H1 (cell line): ENCODE data around the gene RAI2. TPM values are rescaled to one million over a fixed set of nuclear protein-coding genes. Genes with fewer than 3 reads are reported as not detected.

Experiments used
- CTCF ChIA-PET: fragments of 300-600 bp; sonication (Branson Sonifier 250); formaldehyde crosslinking; loops from one replicate; lab custom pipeline; 2021; ENCODE audit not compliant: partially characterized antibody; lab: Charles Lee
- POLR2A ChIA-PET: fragments of 300-600 bp; sonication (Branson Sonifier 250); formaldehyde crosslinking; loops from one replicate; lab custom pipeline; 2021; ENCODE audit warnings: inconsistent platforms; ENCODE audit not compliant: partially characterized antibody; lab: Charles Lee
- DNase-seq, 2 experiments: peaks; one replicate each; pipeline versions ENCODE4 v3.0.0 to v3.0.0-alpha.2; 2010 to 2022; ENCODE audit warnings: low spot score in 2 of 2, low read depth in 1 of 2, mixed read lengths in 1 of 2
- FAIRE-seq: peaks from 2 replicates; lab custom pipeline; 2011; peaks lifted over from hg19 to GRCh38; lab: Jason Lieb, UNC
- H2AFZ ChIP-seq: 2 replicates; pipeline ENCODE4 v1.8.1; 2012; ENCODE audit warnings: low read length, inconsistent platforms
- H2AK5ac ChIP-seq: 2 replicates; pipeline ENCODE4 v1.6.1; 2013; ENCODE audit warnings: low read depth, low read length
- H2BK120ac ChIP-seq: replicated peaks from 2 replicates; pipeline ENCODE3; 2013; ENCODE audit warnings: low read depth, low read length, inconsistent platforms
- H2BK12ac ChIP-seq: 2 replicates; pipeline ENCODE4 v1.6.1; 2013; ENCODE audit warnings: low read depth, low read length
- H2BK15ac ChIP-seq: 2 replicates; pipeline ENCODE4 v1.6.1; 2013; ENCODE audit warnings: low read length
- H2BK20ac ChIP-seq: 2 replicates; pipeline ENCODE4 v1.6.1; 2013; ENCODE audit warnings: low read length
- H2BK5ac ChIP-seq: 2 replicates; pipeline ENCODE4 v1.6.1; 2013; ENCODE audit warnings: low read depth, low read length
- H3K14ac ChIP-seq: 2 replicates; pipeline ENCODE4 v1.6.1; 2013; ENCODE audit warnings: inconsistent platforms; ENCODE audit not compliant: insufficient read length
- H3K18ac ChIP-seq: 2 replicates; pipeline ENCODE4 v1.6.1; 2013; ENCODE audit warnings: low read length; ENCODE audit errors: extremely low read depth
- H3K23ac ChIP-seq: 2 replicates; pipeline ENCODE4 v1.6.1; 2013; ENCODE audit warnings: inconsistent platforms; ENCODE audit not compliant: insufficient read length
- H3K23me2 ChIP-seq: 2 replicates; pipeline ENCODE4 v1.6.1; 2013; ENCODE audit warnings: low read depth, low read length
- H3K27ac ChIP-seq: 2 replicates; pipeline ENCODE4 v1.6.1; 2011; ENCODE audit warnings: low read depth, low read length, inconsistent platforms
- H3K27me3 ChIP-seq, 4 experiments: replicated peaks in 1 of 4; 1 replicate in 1 of 4; 2 replicates in 3 of 4; pipeline versions ENCODE4 v1.6.1 to v1.8.1; 2011 to 2013; ENCODE audit warnings: low read length in 3 of 4, mild to moderate bottlenecking in 3 of 4, inconsistent platforms in 2 of 4, mixed read lengths in 2 of 4, moderate library complexity in 1 of 4; ENCODE audit not compliant: control insufficient read depth in 3 of 4, insufficient read depth in 3 of 4; ENCODE audit errors: extremely low read depth in 1 of 4
- H3K36me3 ChIP-seq, 4 experiments: 2 replicates each; pipeline versions ENCODE4 v1.6.1 to v1.8.1; 2011 to 2013; ENCODE audit warnings: mild to moderate bottlenecking in 4 of 4, low read length in 3 of 4, moderate library complexity in 2 of 4, control low read depth in 1 of 4, inconsistent platforms in 1 of 4; ENCODE audit not compliant: insufficient read depth in 4 of 4, control insufficient read depth in 2 of 4
- H3K4ac ChIP-seq: replicated peaks from 2 replicates; pipeline ENCODE3; 2013; ENCODE audit warnings: low read length, low read depth, mixed read lengths, inconsistent platforms; ENCODE audit not compliant: insufficient read length
- H3K4me1 ChIP-seq, 4 experiments: replicated peaks in 1 of 4; 1 replicate in 1 of 4; 2 replicates in 3 of 4; pipeline versions ENCODE4 v1.6.1 to v1.8.1; 2011 to 2013; ENCODE audit warnings: low read length in 3 of 4, inconsistent platforms in 2 of 4, mixed read lengths in 1 of 4; ENCODE audit not compliant: insufficient read depth in 4 of 4, control insufficient read depth in 3 of 4
- H3K4me2 ChIP-seq, 2 experiments: 2 replicates each; pipeline versions ENCODE4 v1.6.1 to v1.8.1; 2011 to 2013; ENCODE audit warnings: low read depth in 2 of 2, low read length in 2 of 2, control low read depth in 1 of 2, inconsistent platforms in 1 of 2, mild to moderate bottlenecking in 1 of 2; ENCODE audit not compliant: insufficient read depth in 1 of 2
- H3K4me3 ChIP-seq, 4 experiments: fragments of 200-600, 300-600 bp in 1 of 4; sonication (generic), shearing (Covaris generic), sonication (Bioruptor Twin) in 1 of 4; 2 replicates each; pipeline versions ENCODE4 v1.5.1 to v1.8.1; 2011 to 2016; ENCODE audit warnings: low read length in 4 of 4, low read depth in 3 of 4, control low read depth in 2 of 4, inconsistent platforms in 2 of 4, mild to moderate bottlenecking in 2 of 4, mixed read lengths in 1 of 4, moderate library complexity in 1 of 4; ENCODE audit not compliant: insufficient read depth in 2 of 4; ENCODE audit errors: extremely low read depth in 1 of 4
- H3K56ac ChIP-seq: replicated peaks from 2 replicates; pipeline ENCODE3; 2013; ENCODE audit warnings: low read depth, mild to moderate bottlenecking, mixed read lengths, low read length, inconsistent platforms; ENCODE audit not compliant: insufficient read length
- H3K79me1 ChIP-seq: 2 replicates; pipeline ENCODE4 v1.6.1; 2013; ENCODE audit warnings: low read depth, low read length, control low read depth
- H3K79me2 ChIP-seq, 2 experiments: 2 replicates each; pipeline versions ENCODE4 v1.6.1 to v1.8.1; 2012 to 2013; ENCODE audit warnings: low read length in 2 of 2, mild to moderate bottlenecking in 2 of 2, inconsistent platforms in 1 of 2; ENCODE audit not compliant: insufficient read depth in 2 of 2, control insufficient read depth in 1 of 2
- H3K9ac ChIP-seq, 4 experiments: replicated peaks in 1 of 4; 1 replicate in 1 of 4; 2 replicates in 3 of 4; pipeline versions ENCODE4 v1.6.1 to v1.8.1; 2011 to 2013; ENCODE audit warnings: low read depth in 3 of 4, low read length in 3 of 4, control low read depth in 2 of 4, mild to moderate bottlenecking in 2 of 4, moderate library complexity in 2 of 4, inconsistent platforms in 1 of 4; ENCODE audit errors: extremely low read depth in 1 of 4
- H3K9me3 ChIP-seq, 2 experiments: 2 replicates each; pipeline versions ENCODE4 v1.6.1 to v1.8.1; 2012 to 2013; ENCODE audit warnings: mild to moderate bottlenecking in 2 of 2, moderate library complexity in 2 of 2, control low read depth in 1 of 2, inconsistent platforms in 1 of 2, low read depth in 1 of 2, low read length in 1 of 2, mixed read lengths in 1 of 2; ENCODE audit not compliant: insufficient read depth in 2 of 2
- H4K20me1 ChIP-seq, 2 experiments: replicated peaks in 1 of 2; 2 replicates each; pipeline versions ENCODE3 to v1.8.1; 2011 to 2013; ENCODE audit warnings: inconsistent platforms in 2 of 2, low read length in 2 of 2, mild to moderate bottlenecking in 1 of 2; ENCODE audit not compliant: insufficient read depth in 2 of 2, control insufficient read depth in 1 of 2
- H4K5ac ChIP-seq: 2 replicates; pipeline ENCODE4 v1.6.1; 2013; ENCODE audit warnings: low read length, low read depth, mixed read lengths, inconsistent platforms; ENCODE audit not compliant: insufficient read length
- H4K8ac ChIP-seq: 2 replicates; pipeline ENCODE4 v1.8.0; 2013; ENCODE audit warnings: mild to moderate bottlenecking, moderate library complexity, low read length, inconsistent platforms; ENCODE audit not compliant: insufficient read depth; ENCODE audit errors: extremely low read depth
- H4K91ac ChIP-seq: replicated peaks from 2 replicates; pipeline ENCODE3; 2013; ENCODE audit warnings: low read length, mixed read lengths, inconsistent platforms; ENCODE audit not compliant: insufficient read length
- FOSL1 ChIP-seq: IDR thresholded peaks from 2 replicates; pipeline ENCODE4 v1.6.1; 2011; ENCODE audit warnings: mild to moderate bottlenecking, low read depth, low read length, moderate library complexity; ENCODE audit not compliant: insufficient read depth
- NRF1 ChIP-seq: IDR thresholded peaks from 2 replicates; pipeline ENCODE4 v1.6.1; 2011; ENCODE audit warnings: mild to moderate bottlenecking, low read depth, low read length, improper control_type of control experiment
- SAP30 ChIP-seq: fragments of 300-600 bp; sonication (generic); IDR thresholded peaks from 2 replicates; pipeline ENCODE4 v1.7.1; 2012; ENCODE audit warnings: low read length, moderate library complexity, mild to moderate bottlenecking, inconsistent platforms; ENCODE audit not compliant: insufficient read depth, insufficient replicate concordance
- WGBS, 2 experiments: shearing (Covaris generic) in 1 of 2; methylation state at CpG; one replicate each; pipeline versions ENCODE4 v1.1.6 to v1.1.7; 2013 to 2015; ENCODE audit warnings: low lambda C conversion rate in 2 of 2, mixed read lengths in 2 of 2, inconsistent platforms in 1 of 2, low coverage in 1 of 2, missing lambda C conversion rate in 1 of 2; ENCODE audit not compliant: insufficient replicate concordance in 2 of 2, insufficient coverage in 1 of 2, insufficient read length in 1 of 2; ENCODE audit errors: extremely low coverage in 1 of 2, missing lambda C conversion rate in 1 of 2; 5-methylcytosine and 5-hydroxymethylcytosine counted together
- polyA plus RNA-seq, 7 experiments: library from polyadenylated mRNA; depleted of rRNA in 3 of 7; stranded (reverse) in 5 of 7; unstranded in 2 of 7; fragments of >200 nt in 5 of 7; fragments of 200-250 nt in 2 of 7; gene quantifications; 1 replicate in 5 of 7; 2 replicates in 1 of 7; 4 replicates in 1 of 7; pipeline versions ENCODE4 v1.2.1 to v1.2.3, GENCODE V29; 2011 to 2013; ENCODE audit warnings: missing spikeins in 2 of 7, mixed read lengths in 2 of 7
- total RNA-seq: library from RNA; stranded (reverse); fragmentation: NEBNext Ultra II Directional; extraction: Animal tissue kit (Norgen Biotek cat#: 25700); gene quantifications from 2 replicates; pipeline ENCODE4 v1.2.1, GENCODE V29; 2021

The RAI2 gene
- total and polyA plus RNA-seq, 2 of the 8 experiments (the other 6 are each of a cell fraction or from before 2014, with no cell fraction given), result 0.60 to 2.0 TPM

DNA sequence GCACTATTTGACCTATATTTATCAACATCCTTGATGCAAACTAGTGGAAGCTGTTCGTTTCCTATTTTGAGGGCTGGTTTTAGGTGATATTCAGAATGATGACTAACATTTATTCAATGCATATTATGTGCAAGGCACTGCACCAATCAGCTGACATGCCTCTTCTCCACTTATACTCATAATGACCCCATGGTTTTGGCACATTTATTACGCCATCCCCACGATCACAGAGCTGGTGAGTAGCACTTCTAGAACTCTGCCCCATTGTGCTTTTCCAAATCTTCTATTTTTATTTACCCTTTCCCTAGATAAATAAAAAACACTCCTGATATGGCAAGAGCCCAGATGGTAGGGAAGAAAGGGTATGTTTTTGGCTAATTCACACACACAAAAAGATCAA is 110.7 kb downstream of the RAI2 start:
- H3K9ac ChIP-seq, result no peak overlapping the region
- H3K4ac ChIP-seq, result no peak overlapping the region
- H3K56ac ChIP-seq, result no peak overlapping the region
- H4K20me1 ChIP-seq, result no peaks in the 10 kb centered on the region
- no peak overlapping the region for H3K14ac ChIP-seq
- H2BK5ac ChIP-seq, result no peak overlapping the region
- no peak overlapping the region for H3K4me2 ChIP-seq
- H3K23ac ChIP-seq, result no peak overlapping the region
- no peaks in the 10 kb centered on the region for H3K79me2 ChIP-seq
- H3K9me3 ChIP-seq, result no peaks in the 10 kb centered on the region
- no peaks in the 10 kb centered on the region for H3K36me3 ChIP-seq
- no peak overlapping the region for H2BK20ac ChIP-seq
- no peak overlapping the region for H3K27ac ChIP-seq
- H2AK5ac ChIP-seq, result no peak overlapping the region
- H2BK15ac ChIP-seq, result no peak overlapping the region
- no peak overlapping the region for H3K18ac ChIP-seq
- no peak overlapping the region for H2BK12ac ChIP-seq
- DNase-seq (no peak), FAIRE-seq (no peak)
- H3K23me2 ChIP-seq, result no peaks in the 10 kb centered on the region
- ChIA-PET POLR2A (no interaction called here), CTCF (interaction anchor here (0.8 to 1.0 kb wide), 2 partner anchors 29 to 66 kb away, joined by 3 to 4 read pairs; no protein-coding TSS in a partner anchor)
- H3K79me1 ChIP-seq, result no peaks in the 10 kb centered on the region
- H2AFZ ChIP-seq, result no peak overlapping the region
- no peak overlapping the region for H4K5ac ChIP-seq
- H3K27me3 ChIP-seq, result no peaks in the 10 kb centered on the region
- no peak overlapping the region for H3K4me3 ChIP-seq
- H4K91ac ChIP-seq, result no peak overlapping the region
- TF ChIP-seq SAP30, result no peak
- TF ChIP-seq FOSL1, result no peak
- TF ChIP-seq NRF1, result no peak
- no peak overlapping the region for H4K8ac ChIP-seq
- H3K4me1 ChIP-seq, result no peaks in the 10 kb centered on the region
- H2BK120ac ChIP-seq, result no peak overlapping the region
- 81% methylated on average over 3 of the region's 3 CpGs; no CpG with 5 or more reads in 1 of the 2 experiments for WGBS, 2 experiments

Other genes with a start within 250 kb of the RAI2 start
- gene SCML1, start 123.8 kb downstream of the RAI2 start, total RNA-seq, result 2.0 and 2.5 TPM in 2 replicates
- gene SCML1, start 123.8 kb downstream of the RAI2 start, polyA plus RNA-seq (2011; rRNA removed), result 1.4 and 2.2 TPM in 2 replicates